GM19193 (cell line): Measurements from ENCODE around the gene DNAJB14.

Source experiments
- POLR2A ChIP-seq: IDR thresholded peaks from 4 replicates; pipeline ENCODE4 v1.6.1; 2011; ENCODE audit not compliant: insufficient read depth, insufficient read length; ENCODE audit errors: extremely low read depth

DNAJB14 gene

DNA sequence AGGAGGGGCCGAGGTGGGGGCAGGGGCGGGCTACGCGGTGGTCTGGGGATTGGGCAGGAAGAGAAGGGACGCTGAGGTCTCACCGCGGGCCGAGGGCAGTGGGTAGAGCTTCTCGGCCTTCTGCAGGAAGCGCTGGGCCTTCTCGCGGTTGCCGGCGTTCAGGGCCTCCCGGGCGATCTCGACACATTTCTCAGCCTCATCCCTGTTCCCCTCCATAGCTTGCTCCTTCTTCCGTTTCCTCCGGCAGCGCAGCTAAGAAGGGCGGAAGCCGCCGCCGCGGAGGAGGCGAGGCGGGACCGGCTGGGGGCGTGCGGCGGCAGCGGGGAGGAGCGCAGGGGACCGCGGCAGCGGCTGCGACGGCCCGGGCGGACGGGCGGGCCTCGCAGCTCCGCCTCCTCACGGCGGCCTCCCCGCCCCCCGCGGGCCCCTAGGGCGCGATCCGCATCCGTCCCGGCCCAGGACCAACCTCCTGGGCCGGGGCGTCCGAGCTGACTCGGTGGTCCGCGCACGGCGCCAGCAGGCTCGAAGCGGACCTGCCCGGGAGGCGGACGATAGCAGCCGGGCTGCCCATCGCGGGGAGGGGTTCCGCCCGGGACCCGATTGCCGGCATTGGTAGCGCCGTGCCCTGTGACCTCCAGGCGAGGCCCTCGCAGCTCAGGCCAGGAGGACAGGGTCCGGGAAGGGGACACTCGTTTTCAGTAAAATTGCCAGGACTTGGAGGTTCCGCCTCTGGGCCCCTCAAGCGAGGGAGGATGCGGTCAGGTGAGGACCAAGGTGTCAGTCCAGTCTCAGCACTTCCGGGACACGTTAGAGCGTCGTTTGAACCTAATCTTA, at the start of gene DNAJB14:
TSS of gene DNAJB14 (minus strand) at position 263 of the 834 bp plus-strand sequence. CDS start at position 216, 47 bp downstream.
- peak; percentile 74 for TF ChIP-seq POLR2A

DNA sequence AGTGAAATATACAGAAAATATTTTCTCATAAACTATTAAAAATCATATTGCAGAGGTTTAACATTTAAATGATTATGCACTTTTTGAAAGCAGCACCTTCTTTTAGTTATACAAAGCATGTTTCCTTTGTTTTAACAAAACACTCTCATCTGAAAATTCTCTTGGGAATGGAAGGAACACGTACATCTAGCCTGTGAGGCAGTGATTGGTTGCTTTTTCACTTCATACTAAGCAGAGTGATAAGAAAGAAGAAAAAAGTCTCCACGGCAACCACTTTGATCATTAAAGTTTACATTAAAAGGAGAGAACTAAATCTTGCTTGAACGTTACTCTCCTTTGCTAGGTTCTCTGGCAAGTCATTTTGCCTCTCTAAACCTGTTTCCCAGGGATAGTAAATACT, 45.3 kb upstream of the DNAJB14 start:
- no peak for TF ChIP-seq POLR2A

DNA sequence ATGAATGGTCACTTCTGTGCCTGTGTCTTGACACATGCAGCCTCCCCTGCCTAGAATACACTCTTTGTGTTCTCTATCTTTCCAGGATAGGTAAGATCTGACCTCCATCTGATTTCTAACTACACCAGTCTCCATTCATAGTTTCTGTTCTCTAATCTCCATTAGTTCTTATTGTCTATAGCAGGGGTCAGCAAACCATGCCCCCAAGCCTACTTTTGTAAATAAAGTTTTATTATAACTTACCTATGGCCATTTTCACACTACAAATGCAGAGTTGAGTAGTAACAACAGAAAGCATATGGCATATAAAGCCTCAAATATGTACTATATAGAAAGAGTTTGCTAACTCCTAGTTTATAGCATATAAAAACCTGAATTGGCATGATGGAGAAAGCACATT, 41.3 kb upstream of the DNAJB14 start:
- TF ChIP-seq POLR2A, result no peak

DNA sequence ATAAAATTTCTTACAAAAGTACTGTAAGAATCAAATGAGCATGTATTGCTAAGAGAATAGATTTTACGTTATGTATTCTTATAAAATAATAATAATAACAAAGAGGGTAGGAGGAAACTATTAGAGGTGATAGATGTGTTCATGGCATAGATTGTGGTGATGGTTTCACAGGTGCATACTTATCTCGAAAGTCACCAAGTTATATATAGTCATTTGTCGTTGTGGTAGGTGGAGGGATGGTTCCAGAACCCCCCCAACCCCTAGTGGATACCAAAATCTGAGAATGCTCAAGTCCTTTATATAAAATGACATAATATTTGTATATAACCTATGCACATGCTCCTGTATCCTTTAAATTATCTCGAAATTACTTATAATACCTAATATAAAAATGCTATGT, 40.4 kb upstream of the DNAJB14 start:
- TF ChIP-seq POLR2A, result no peak

DNA sequence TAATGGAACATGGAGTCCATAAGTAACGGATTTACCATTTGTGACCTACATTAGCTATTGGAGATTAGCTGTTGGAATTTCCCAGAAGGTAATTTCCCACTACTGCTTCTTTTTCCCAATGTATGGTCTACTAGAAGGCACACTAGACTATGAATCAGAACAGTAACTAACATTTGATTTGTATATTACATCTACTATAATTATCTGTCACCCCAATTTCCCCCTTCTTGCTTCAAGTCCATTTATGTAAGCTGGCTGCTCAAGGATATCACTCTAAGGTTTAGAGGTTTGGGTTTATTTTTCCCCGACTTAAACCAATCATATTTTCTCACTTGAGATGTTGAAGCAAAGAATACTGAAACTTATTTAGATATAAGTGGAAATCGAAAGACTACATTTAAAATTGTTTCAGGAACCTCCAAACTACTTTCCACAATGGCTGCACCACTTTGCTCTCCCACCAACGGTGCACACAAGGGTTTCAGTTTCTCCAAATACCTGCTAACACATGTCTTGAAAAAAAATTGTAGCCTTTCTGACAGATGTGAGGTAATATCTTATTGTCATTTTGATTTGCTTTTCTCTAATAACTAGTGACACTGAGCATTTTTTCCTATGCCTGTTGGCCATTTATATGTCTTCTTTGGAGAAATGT, 37.0 kb upstream of the DNAJB14 start:
- no peak for TF ChIP-seq POLR2A

DNA sequence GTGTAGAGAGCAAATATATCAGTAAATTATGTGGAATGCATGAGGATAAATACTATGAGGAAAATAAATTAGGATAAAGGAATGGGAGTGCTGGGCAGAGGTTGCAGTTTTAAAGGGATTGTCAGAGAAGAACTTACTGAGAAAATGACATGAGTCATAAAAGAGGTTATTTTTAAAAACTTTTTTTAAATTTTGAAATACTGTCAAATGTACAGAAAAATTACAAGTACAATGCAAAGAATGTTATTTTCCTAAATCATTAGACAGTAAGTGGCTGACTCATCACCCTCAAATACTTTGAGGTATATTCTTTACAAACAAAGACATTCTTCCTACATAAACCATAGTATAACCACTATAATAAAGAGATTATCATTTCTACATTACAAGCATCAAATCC, 33.5 kb upstream of the DNAJB14 start:
- TF ChIP-seq POLR2A, result no peak

DNA sequence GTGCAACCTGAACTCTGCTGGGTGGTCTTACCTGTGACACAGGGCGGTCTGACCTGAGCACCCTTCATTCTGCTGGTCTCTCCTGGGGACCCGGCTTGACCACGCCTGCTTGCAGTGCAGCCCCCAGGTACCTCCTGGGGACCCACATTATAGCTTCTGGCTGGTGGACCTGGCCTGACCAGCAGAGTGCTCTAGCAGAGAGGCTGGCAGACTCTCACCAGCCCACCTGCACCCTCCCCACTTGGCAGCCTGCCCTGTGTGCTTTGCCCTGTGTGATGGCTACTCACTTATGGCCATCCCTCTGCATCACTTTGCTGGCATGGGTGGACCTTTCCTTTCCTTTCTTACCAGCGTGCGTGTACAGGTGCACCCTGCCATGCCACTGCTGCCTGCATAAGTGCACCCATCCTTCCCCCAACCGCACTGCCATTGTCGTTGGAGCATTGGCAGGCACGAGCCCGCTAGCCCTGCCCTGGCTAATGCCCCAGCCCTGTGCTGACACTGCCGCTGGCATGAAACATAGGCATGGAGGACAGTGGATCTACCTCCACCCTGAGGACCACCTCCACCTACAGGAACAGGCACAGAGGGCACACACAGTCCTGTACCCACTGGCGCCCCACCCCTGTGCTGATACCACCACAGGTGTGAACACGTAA, 25.2 kb upstream of the DNAJB14 start:
- no peak for TF ChIP-seq POLR2A

DNA sequence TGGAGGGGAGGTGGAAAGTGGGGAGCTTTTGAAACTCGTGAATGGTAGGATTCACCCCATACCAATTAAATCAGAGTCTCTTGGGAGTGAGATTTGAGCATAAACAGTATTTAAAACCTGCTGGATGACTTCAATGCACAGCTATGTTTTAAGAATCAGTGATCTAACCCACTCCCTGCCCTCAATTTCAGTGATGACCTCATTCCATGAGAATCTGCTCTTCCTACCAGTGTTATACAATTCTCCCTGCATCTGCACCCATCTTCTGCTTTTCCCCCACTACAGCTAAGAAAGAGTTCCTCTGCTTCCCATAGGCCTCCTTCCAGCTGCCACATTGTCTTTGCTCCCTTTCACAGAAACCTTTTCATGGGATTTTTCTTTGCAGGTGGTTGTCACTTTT, 21.9 kb upstream of the DNAJB14 start:
- no peak for TF ChIP-seq POLR2A

DNA sequence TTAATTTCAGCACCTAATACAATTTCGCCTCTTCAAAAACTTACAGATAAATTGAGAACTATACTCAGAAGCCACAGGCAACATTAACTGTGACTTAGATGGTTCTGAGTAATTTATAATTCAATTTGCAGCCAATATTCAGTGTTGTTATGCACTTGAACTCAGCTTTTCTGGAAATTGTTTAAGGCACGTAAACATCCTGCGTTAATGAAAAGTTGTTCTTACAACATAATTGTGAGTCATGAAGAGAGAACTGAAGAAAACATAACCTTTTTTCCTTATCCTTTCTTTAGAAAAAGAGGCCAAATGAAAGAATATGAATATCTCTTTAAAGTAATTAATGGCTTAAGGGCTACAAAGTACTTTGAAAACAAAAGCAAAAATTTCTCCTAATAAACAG, 20.3 kb upstream of the DNAJB14 start:
- TF ChIP-seq POLR2A, result no peak

DNA sequence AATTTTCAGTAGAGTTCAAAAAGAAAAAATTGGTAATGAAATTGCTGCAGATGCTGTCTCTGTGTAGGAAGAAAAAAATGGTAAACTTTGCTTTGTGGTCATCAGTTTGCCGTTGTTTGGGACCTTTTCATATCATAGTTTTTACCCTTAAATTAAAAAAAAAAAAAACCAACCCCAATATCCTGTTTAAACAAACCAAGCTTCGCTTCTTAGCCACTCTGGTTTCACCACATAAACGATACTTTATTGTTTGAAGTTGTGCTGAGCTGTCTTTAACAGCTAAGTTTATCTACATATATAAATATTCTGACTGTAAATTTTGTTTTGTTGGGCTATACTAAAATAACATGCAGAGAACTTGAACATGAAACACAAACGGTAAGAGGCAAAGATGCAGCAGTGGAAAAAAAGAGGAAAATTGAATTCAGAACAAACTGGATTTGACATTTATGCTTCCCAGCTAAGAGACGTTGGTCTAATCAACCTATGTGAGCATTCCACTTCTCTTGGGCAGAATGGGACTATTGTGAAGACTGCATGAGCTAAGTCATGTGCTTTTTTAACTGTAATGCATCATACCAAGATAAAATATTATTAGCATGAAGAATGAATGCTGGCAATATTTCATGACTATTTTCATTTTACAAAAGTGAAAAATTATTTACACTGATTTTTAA, 19.4 kb upstream of the DNAJB14 start:
- no peak for TF ChIP-seq POLR2A

DNA sequence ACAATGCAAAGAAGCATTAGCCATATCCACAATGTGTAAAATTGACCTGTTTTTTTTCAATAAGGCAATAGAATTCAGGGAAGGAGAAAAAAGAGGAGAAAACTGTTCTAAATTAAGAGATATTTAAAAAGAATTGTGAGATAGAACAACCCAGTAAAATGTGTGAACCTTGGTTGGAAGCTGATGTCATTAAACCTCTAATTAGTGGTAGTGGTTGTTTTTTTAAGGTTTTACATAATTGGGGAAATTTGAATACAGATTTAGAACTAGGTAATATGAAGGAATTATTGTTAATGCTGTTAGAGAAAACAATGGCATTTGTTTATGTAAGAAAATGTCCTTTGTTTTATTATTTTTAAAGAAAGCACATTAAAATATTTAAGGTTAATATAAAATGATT, 18.8 kb upstream of the DNAJB14 start:
- TF ChIP-seq POLR2A, result no peak

DNA sequence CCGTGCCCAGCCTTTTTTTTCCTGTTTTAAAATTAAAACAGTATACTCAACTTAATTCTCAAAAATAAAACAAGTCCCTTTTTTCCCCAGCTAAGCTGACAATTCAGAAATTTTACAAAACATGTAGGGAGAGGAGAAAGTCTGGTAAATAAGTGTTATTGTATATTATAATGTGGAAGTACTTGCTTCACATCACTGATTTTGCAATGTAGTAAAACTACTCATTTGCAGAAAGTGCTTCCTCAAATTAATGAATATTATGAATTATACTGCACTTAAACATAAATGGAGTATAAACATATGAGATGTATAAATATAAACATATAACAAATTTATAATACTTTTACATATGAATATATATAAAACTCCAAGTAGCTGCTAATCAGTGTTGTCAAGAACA, 15.3 kb upstream of the DNAJB14 start:
- TF ChIP-seq POLR2A, result no peak

DNA sequence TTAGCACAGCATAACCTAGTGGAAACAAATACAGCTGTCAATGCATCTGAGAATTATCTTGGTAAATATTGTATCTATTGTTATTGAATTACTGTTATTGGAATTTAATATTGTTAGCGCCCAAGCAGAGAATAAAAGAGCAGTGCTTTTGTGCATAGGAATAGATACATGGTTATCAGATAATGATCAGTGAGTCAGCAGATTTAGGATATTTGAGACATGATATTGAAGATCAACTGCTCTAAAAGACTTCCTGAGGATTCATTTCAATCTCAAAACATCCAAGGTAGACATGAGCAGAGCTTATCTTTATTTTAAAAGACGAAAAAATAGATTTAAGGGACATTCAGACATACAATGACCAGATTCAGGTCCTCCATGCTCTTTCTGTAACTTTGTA, 14.2 kb upstream of the DNAJB14 start:
- TF ChIP-seq POLR2A, result no peak

DNA sequence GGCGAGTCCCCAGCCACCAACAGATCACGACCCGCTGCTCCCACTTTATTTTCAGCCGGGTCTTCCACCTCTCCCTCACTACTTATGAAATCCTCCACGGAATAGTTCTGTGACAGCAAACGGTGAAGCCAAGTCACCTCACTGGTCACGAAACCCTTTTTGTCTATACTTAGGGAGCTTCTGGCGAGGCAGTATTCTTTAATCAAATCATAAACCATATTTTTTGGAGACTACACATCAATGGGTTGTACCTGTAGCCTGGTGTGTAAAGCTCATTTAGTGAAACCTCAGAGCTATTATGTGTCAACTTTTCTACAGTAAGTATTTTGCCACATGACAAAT, 4.5 kb upstream of the DNAJB14 start:
- no peak for TF ChIP-seq POLR2A

DNA sequence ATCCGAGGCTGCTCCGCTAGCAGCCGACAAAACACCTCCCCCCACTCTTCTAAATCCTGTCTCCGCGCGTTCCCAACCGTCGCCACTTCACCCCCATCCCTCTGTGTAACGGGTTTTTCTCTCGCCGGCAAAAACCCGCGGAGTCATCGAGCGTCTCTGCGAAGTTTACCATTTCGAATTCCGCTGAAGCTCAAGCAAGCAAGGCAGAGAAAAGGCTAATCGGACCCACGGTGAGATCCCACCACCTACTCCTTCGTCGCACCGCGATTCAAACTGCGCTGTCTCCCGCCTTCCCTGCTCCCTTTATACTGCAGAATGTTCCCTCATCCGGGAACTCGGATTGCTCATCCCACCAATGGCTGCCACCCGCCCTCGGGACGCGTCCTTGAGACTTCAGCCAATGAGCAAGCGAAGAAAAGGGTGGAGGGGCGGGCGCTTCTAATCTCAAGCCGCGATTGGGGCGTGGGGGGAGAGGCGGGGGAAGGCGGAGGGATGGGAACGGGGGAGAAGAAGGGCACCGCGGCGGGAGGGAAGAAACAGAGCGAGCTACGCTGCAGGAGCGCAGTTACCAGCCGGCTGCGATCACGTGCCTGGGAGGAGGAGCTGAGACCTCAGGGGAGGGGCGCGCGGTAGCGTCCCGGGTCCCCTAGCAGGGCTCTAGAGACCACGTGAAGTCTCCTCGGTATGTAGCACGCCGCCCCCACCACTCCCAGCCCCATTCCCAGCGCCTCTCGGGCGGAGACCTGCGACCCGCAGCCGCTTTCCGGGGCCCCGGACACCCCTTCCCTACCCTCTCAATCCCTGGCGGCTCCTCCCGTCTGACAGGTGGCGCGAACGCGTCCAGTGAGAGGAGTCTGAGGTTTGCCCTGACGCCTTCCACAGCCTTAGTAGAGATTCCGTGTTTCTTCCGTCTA, 3.8 kb upstream of the DNAJB14 start, which contains the start of gene H2AZ1:
TSS of gene H2AZ1 (minus strand) at position 277 of the 914 bp plus-strand sequence. CDS start at position 172, 105 bp downstream.
- TF ChIP-seq POLR2A, result peak; percentile 99
